CD14-positive monocyte (primary cell): ENCODE measurements around the gene CENPX. TPM values are rescaled to one million over a fixed set of nuclear protein-coding genes. Genes with fewer than 3 reads are reported as not detected.
A peak's percentile ranks its signal among the peaks of the same experiment; 100 is the strongest.

Source experiments
- DNase-seq, 3 donors: peaks; one replicate each; pipeline ENCODE4 v3.0.0-alpha.2; 2011 to 2022
- H2AFZ ChIP-seq: 2 replicates; pipeline ENCODE4 v1.6.0; 2012; ENCODE audit warnings: mild to moderate bottlenecking, low read depth, low read length, inconsistent platforms; ENCODE audit not compliant: insufficient read depth, poor library complexity, severe bottlenecking
- H3K27ac ChIP-seq, 2 donors: 1 replicate in 1 of 2; 2 replicates in 1 of 2; pipeline ENCODE4 v1.5.1; 2012 to 2013; ENCODE audit warnings: low read length in 2 of 2, control low read depth in 1 of 2, inconsistent platforms in 1 of 2, low read depth in 1 of 2, mild to moderate bottlenecking in 1 of 2
- H3K27me3 ChIP-seq, 2 donors: one replicate each; pipeline versions ENCODE4 v1.6.0 to v1.6.1; 2011 to 2013; ENCODE audit warnings: low read length in 2 of 2; ENCODE audit not compliant: control insufficient read depth in 2 of 2, insufficient read depth in 2 of 2
- H3K36me3 ChIP-seq, 2 donors: replicated peaks in 1 of 2; 1 replicate in 1 of 2; 2 replicates in 1 of 2; pipeline versions ENCODE4 v1.5.1 to v1.6.1; 2012 to 2013; ENCODE audit warnings: low read length in 2 of 2, control low read depth in 1 of 2, inconsistent platforms in 1 of 2, mild to moderate bottlenecking in 1 of 2; ENCODE audit not compliant: insufficient read depth in 2 of 2, control insufficient read depth in 1 of 2
- H3K4me1 ChIP-seq, 2 donors: 1 replicate in 1 of 2; 2 replicates in 1 of 2; pipeline versions ENCODE4 v1.5.1 to v1.6.1; 2012 to 2013; ENCODE audit warnings: low read length in 2 of 2, control low read depth in 1 of 2, inconsistent platforms in 1 of 2, mild to moderate bottlenecking in 1 of 2, moderate library complexity in 1 of 2; ENCODE audit not compliant: insufficient read depth in 2 of 2, control insufficient read depth in 1 of 2
- H3K4me2 ChIP-seq: replicated peaks from 2 replicates; pipeline ENCODE3; 2012; ENCODE audit warnings: low read length, moderate library complexity, mild to moderate bottlenecking; ENCODE audit not compliant: poor library complexity, severe bottlenecking; ENCODE audit errors: extremely low read depth
- H3K4me3 ChIP-seq, 3 experiments: fragments of 200-600 bp in 1 of 3; sonication (generic) in 1 of 3; replicated peaks in 1 of 3; 1 replicate in 2 of 3; 2 replicates in 1 of 3; pipeline ENCODE4 v1.5.1; 2011 to 2013; ENCODE audit warnings: low read length in 3 of 3, mild to moderate bottlenecking in 3 of 3, control low read depth in 2 of 3, low read depth in 2 of 3, inconsistent platforms in 1 of 3, moderate library complexity in 1 of 3
- H3K79me2 ChIP-seq: 2 replicates; pipeline ENCODE4 v1.6.0; 2012; ENCODE audit warnings: mild to moderate bottlenecking, control low read depth, inconsistent platforms, low read length, moderate library complexity; ENCODE audit not compliant: insufficient read depth
- H3K9ac ChIP-seq: 2 replicates; pipeline ENCODE4 v1.6.0; 2017; ENCODE audit warnings: low read length, mild to moderate bottlenecking; ENCODE audit not compliant: insufficient read depth, poor library complexity, severe bottlenecking
- H3K9me3 ChIP-seq, 2 donors: replicated peaks in 1 of 2; 1 replicate in 1 of 2; 2 replicates in 1 of 2; pipeline versions ENCODE4 v1.5.1 to v1.6.1; 2012 to 2013; ENCODE audit warnings: low read length in 2 of 2, control low read depth in 1 of 2; ENCODE audit not compliant: control insufficient read depth in 1 of 2, insufficient read depth in 1 of 2
- H4K20me1 ChIP-seq: 2 replicates; pipeline ENCODE4 v1.6.0; 2012; ENCODE audit warnings: mild to moderate bottlenecking, low read length, control low read depth, moderate library complexity; ENCODE audit not compliant: insufficient read depth
- H3K27ac Mint-ChIP-seq, 7 donors: one replicate each; pipeline ENCODE4 v1.8.0; 2020; ENCODE audit warnings: mild to moderate bottlenecking in 7 of 7, mixed read lengths in 7 of 7, moderate library complexity in 6 of 7, inconsistent platforms in 2 of 7
- H3K27me3 Mint-ChIP-seq, 3 donors: one replicate each; pipeline ENCODE4 v1.8.0; 2021 to 2022; ENCODE audit warnings: low read depth in 3 of 3, mild to moderate bottlenecking in 3 of 3, mixed read lengths in 3 of 3, moderate library complexity in 3 of 3, inconsistent platforms in 1 of 3
- H3K36me3 Mint-ChIP-seq, 2 donors: one replicate each; pipeline ENCODE4 v1.8.0; 2020; ENCODE audit warnings: mixed read lengths in 2 of 2, inconsistent platforms in 1 of 2, mild to moderate bottlenecking in 1 of 2
- H3K4me1 Mint-ChIP-seq: one replicate; pipeline ENCODE4 v1.8.0; 2020; ENCODE audit warnings: mild to moderate bottlenecking, mixed read lengths
- H3K4me3 Mint-ChIP-seq, 2 donors: one replicate each; pipeline ENCODE4 v1.8.0; 2020; ENCODE audit warnings: mild to moderate bottlenecking in 2 of 2, mixed read lengths in 2 of 2, moderate library complexity in 1 of 2
- H3K9me3 Mint-ChIP-seq, 7 donors: one replicate each; pipeline ENCODE4 v1.8.0; 2020 to 2022; ENCODE audit warnings: mixed read lengths in 7 of 7, mild to moderate bottlenecking in 6 of 7, moderate library complexity in 6 of 7, inconsistent platforms in 2 of 7
- WGBS: methylation state at CpG from one replicate; pipeline ENCODE4 v1.1.5; 2013; ENCODE audit warnings: missing lambda C conversion rate; ENCODE audit not compliant: insufficient coverage; 5-methylcytosine and 5-hydroxymethylcytosine counted together
- intact Hi-C, 2 donors: fragments of 100-400 bp; cut with micrococcal nuclease; formaldehyde crosslinking; loops; one replicate each; pipeline versions ENCODE4 v1.15.0 to v1.15.1; 2023
- polyA plus RNA-seq, 3 donors: library from polyadenylated mRNA; depleted of rRNA in 1 of 3; unstranded in 2 of 3; stranded (reverse) in 1 of 3; fragments of 300-500 nt in 2 of 3; fragments of >200 nt in 1 of 3; fragmentation: Illumina TruSeq in 2 of 3; gene quantifications; 1 replicate in 2 of 3; 2 replicates in 1 of 3; pipeline ENCODE4 v1.2.3, GENCODE V29; 2012 to 2021
- TF ChIP-seq, protein P1 (sequence below): fragments of 200-600 bp; IDR thresholded peaks from one replicate; pipeline ENCODE4 v1.8.0; 2022; ENCODE audit warnings: antibody characterized with exemption, mild to moderate bottlenecking

CENPX gene
- polyA plus RNA-seq, 3 donors = 47.7 to 57.0 (median 55.9) TPM

DNA sequence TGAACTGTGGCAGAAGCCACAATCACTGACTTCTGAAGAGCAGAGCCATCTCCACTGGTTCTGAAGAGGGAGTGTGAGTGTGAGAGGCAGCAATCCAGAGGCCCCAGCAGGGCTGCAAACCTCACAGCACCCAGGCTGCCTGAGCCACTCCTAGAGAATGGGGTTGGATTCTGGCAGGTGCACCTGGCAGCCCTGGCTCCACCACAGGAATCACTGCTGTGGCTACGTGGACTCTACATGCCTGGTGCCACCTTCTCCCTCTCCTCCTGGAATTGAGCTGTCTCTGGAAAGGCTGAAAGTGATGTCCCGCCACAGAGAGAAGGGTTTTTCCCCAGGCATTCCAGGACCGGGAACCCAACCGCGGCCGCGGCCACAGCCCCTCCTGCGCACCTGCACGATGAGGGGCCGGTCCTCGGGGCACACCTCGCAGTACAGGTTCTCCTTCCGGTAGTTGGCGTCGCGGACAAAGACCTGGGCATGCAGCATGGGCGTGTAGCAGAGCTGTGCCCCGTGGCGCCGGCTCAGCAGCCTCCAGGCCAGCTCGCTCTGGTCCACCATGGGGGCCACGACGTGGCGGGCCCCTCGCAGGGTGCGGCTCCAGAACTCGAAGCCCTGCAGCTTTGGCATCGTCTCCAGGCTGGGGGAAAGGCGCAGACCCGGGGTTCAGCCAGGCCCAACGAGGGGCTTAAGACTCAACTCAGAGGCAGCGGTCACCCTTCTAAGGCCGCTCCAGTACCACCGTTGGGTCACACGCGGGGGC is 41.9 kb upstream of the CENPX start:
- Histone ChIP-seq H3K4me1 (peaks cover 20 to 29% of the 10 kb centered on the region in 2 donors), H3K27me3 (no peaks in the 10 kb centered on the region), H3K79me2 (peaks cover 18% of the 10 kb centered on the region), H3K4me2 (peak overlapping the region; percentile 97), H3K9ac (peak overlapping the region; percentile 85), H4K20me1 (peaks cover 7% of the 10 kb centered on the region), H3K36me3 (peaks cover 41% of the 10 kb centered on the region in 2 donors), H3K9me3 (no peaks in the 10 kb centered on the region), H3K4me3 (peak overlapping the region; percentile 72 to 87 (median 75)), H2AFZ (peak overlapping the region; percentile 68), H3K27ac (peak overlapping the region in 1 of 2 donors; percentile 63)
- Mint-ChIP-seq H3K36me3 (peaks cover 15 to 24% of the 10 kb centered on the region in 2 donors), H3K27ac (peak overlapping the region in 3 of 7 donors; percentile 25 to 68 (median 41)), H3K4me3 (peak overlapping the region; percentile 62 to 69), H3K4me1 (peaks cover 22% of the 10 kb centered on the region), H3K27me3 (no peaks in the 10 kb centered on the region), H3K9me3 (peaks cover 0 to 2% (median 0%) of the 10 kb centered on the region in 7 donors)
- intact Hi-C loops = loop anchor here in 1 of 2 donors (1.0 kb wide), 1 partner anchor 34 kb away; the partner anchor contains the start of gene FASN
- WGBS = 49% methylated on average over 32 of the region's 36 CpGs
- no peak for DNase-seq
- TF ChIP-seq, protein P1, sequence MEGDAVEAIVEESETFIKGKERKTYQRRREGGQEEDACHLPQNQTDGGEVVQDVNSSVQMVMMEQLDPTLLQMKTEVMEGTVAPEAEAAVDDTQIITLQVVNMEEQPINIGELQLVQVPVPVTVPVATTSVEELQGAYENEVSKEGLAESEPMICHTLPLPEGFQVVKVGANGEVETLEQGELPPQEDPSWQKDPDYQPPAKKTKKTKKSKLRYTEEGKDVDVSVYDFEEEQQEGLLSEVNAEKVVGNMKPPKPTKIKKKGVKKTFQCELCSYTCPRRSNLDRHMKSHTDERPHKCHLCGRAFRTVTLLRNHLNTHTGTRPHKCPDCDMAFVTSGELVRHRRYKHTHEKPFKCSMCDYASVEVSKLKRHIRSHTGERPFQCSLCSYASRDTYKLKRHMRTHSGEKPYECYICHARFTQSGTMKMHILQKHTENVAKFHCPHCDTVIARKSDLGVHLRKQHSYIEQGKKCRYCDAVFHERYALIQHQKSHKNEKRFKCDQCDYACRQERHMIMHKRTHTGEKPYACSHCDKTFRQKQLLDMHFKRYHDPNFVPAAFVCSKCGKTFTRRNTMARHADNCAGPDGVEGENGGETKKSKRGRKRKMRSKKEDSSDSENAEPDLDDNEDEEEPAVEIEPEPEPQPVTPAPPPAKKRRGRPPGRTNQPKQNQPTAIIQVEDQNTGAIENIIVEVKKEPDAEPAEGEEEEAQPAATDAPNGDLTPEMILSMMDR = no peak

DNA sequence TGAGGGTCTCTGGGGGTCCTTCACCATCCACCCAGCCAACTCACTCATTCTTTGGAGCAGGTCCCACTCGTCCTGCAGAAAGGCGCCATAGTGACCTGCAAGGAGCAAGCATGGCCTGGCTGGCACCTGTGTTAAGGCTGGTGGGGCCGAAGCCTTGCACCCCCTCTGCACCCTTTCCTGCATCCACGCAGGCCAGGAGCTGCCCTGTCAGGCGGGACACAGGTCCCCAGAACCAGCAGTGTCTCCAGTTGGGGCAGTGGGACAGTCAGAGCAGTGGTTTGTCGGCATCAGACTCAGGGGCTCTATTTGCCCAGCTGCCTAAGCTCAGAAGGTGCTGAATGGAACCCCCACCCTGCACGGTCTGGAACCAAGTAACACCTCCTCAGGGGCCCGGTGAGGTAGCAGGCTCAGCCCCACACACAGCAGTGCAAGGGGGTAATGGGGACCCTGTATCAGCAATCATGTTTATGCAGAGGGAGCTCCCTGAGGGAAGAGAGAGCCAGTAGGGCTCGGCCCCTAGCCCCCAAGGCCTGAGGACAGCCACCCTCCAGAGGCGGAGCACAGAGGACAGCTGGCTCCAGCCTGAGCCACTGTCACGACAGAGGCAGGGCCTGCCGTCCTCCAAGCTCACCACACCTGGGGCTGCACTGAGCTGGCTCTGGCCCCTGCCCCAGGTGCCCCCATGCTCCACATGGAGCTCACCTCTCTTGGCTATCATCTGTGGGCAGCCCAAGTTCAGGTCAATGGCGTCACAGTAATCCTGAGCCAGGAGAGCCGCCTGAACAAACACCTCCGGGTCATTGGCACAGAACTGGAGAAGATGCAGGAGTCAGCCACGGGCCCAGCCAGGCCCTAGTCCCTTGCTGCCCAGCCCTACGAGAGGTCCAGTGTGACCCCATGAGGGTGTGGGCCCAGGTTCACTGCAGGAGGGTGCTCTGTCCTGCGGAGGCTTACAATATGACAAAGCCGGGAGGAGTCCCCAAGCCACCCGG is 41.0 kb upstream of the CENPX start:
- Histone ChIP-seq H2AFZ (no peak overlapping the region), H3K27me3 (no peaks in the 10 kb centered on the region), H3K79me2 (peaks cover 18% of the 10 kb centered on the region), H4K20me1 (peaks cover 12% of the 10 kb centered on the region), H3K4me3 (no peak overlapping the region), H3K27ac (no peak overlapping the region), H3K9me3 (no peaks in the 10 kb centered on the region), H3K36me3 (peaks cover 50% of the 10 kb centered on the region in 2 donors), H3K4me2 (no peak overlapping the region), H3K9ac (no peak overlapping the region), H3K4me1 (peaks cover 20 to 29% of the 10 kb centered on the region in 2 donors)
- 95% methylated on average over 18 of the region's 20 CpGs for WGBS
- Mint-ChIP-seq H3K36me3 (peaks cover 15 to 30% of the 10 kb centered on the region in 2 donors), H3K9me3 (peaks cover 0 to 2% (median 0%) of the 10 kb centered on the region in 7 donors), H3K4me1 (peaks cover 22% of the 10 kb centered on the region), H3K27ac (no peak overlapping the region), H3K27me3 (no peaks in the 10 kb centered on the region), H3K4me3 (no peak overlapping the region)
- DNase-seq = no peak
- intact Hi-C loops = no loop called here
- TF ChIP-seq, protein P1 = no peak
